GM12878 (cell line): ENCODE measurements around the gene SLC18A3. TPM values are rescaled to one million over a fixed set of nuclear protein-coding genes. Genes with fewer than 3 reads are reported as not detected.

Source experiments
- ATAC-seq: fragments of 200-7000 bp; cut with Tn5 transposase; 3 replicates; pipeline ENCODE4 v1.9.1; 2020; ENCODE audit warnings: mild to moderate bottlenecking, moderate library complexity
- BruUV-seq: library from RNA; stranded (reverse); fragments of 400-500 nt; replicated peaks from 2 replicates; lab custom pipeline; 2021; lab: Mats Ljungman, UMichigan
- CTCF ChIA-PET: fragments of 300-600 bp; sonication (Branson Sonifier 250); formaldehyde crosslinking; extraction: SDS; loops from one replicate; lab custom pipeline; 2021; ENCODE audit warnings: inconsistent platforms; lab: Yijun Ruan, JAX
- POLR2A ChIA-PET: fragments of 350-600 bp; formaldehyde crosslinking; extraction: SDS; loops from one replicate; lab custom pipeline; 2021; ENCODE audit warnings: inconsistent platforms; lab: Charles Lee
- RAD21 ChIA-PET: fragments of 300-600 bp; sonication (Branson Sonifier 250); formaldehyde crosslinking; loops from one replicate; lab custom pipeline; 2023; ENCODE audit warnings: antibody characterized with exemption; ENCODE audit not compliant: unreplicated experiment; lab: Charles Lee
- SMC1A ChIA-PET: fragments of 300-600 bp; sonication (Branson Sonifier 250); formaldehyde crosslinking; loops from one replicate; lab custom pipeline; 2023; ENCODE audit not compliant: unreplicated experiment, uncharacterized antibody; lab: Charles Lee
- DNase-seq: peaks from one replicate; pipeline ENCODE4 v3.0.0-alpha.2; 2011; ENCODE audit warnings: low read depth, low spot score
- FAIRE-seq: peaks from 3 replicates; lab custom pipeline; 2011; peaks lifted over from hg19 to GRCh38; lab: Jason Lieb, UNC
- H2AFZ ChIP-seq: 2 replicates; pipeline ENCODE4 v1.6.0; 2011; ENCODE audit warnings: low read depth, low read length, control low read depth; ENCODE audit not compliant: control insufficient read depth
- H3K27ac ChIP-seq: 2 replicates; pipeline ENCODE4 v1.5.1; 2011; ENCODE audit warnings: control low read depth; ENCODE audit not compliant: control insufficient read depth, insufficient read depth
- H3K27me3 ChIP-seq, 2 experiments: replicated peaks in 1 of 2; 2 replicates each; pipeline versions ENCODE4 v1.6.0 to v1.6.1; 2011; ENCODE audit warnings: low read length in 1 of 2; ENCODE audit not compliant: control insufficient read depth in 2 of 2, insufficient read depth in 2 of 2
- H3K36me3 ChIP-seq, 2 experiments: 2 replicates each; pipeline ENCODE4 v1.5.1; 2011; ENCODE audit warnings: low read length in 1 of 2; ENCODE audit not compliant: control insufficient read depth in 2 of 2, insufficient read depth in 2 of 2
- H3K4me1 ChIP-seq: 2 replicates; pipeline ENCODE4 v1.6.1; 2011; ENCODE audit warnings: mild to moderate bottlenecking, low read length, moderate library complexity, mixed read lengths; ENCODE audit not compliant: control insufficient read depth, insufficient read depth
- H3K4me2 ChIP-seq: 2 replicates; pipeline ENCODE4 v1.6.0; 2011; ENCODE audit warnings: control low read depth; ENCODE audit not compliant: control insufficient read depth, insufficient read depth
- H3K4me3 ChIP-seq: fragments of 200-600 bp; sonication (generic); 2 replicates; pipeline ENCODE4 v1.5.1; 2016
- H3K79me2 ChIP-seq: 2 replicates; pipeline ENCODE4 v1.6.0; 2011; ENCODE audit warnings: low read length; ENCODE audit not compliant: control insufficient read depth, insufficient read depth
- H3K9ac ChIP-seq: 2 replicates; pipeline ENCODE4 v1.8.0; 2011; ENCODE audit warnings: low read length, control low read depth, mixed read lengths; ENCODE audit not compliant: control insufficient read depth, insufficient read depth
- H3K9me3 ChIP-seq: replicated peaks from 3 replicates; pipeline ENCODE4 v1.5.1; 2011; ENCODE audit warnings: mild to moderate bottlenecking, low read length; ENCODE audit not compliant: control insufficient read depth, insufficient read depth
- H4K20me1 ChIP-seq: 2 replicates; pipeline ENCODE4 v1.6.0; 2011; ENCODE audit not compliant: control insufficient read depth, insufficient read depth
- ATF2 ChIP-seq: IDR thresholded peaks from 2 replicates; pipeline ENCODE4 v1.6.1; 2012; ENCODE audit warnings: low read length, inconsistent platforms
- BCL3 ChIP-seq: IDR thresholded peaks from 2 replicates; pipeline ENCODE4 v1.6.1; 2011; ENCODE audit warnings: borderline replicate concordance, low read depth, mild to moderate bottlenecking, moderate library complexity, low read length; ENCODE audit not compliant: insufficient read depth, poor library complexity, severe bottlenecking
- GABPA ChIP-seq: IDR thresholded peaks from 2 replicates; pipeline ENCODE4 v1.6.1; 2014; ENCODE audit warnings: antibody characterized with exemption, low read depth, mild to moderate bottlenecking, inconsistent platforms
- RAD21 ChIP-seq: IDR thresholded peaks from 2 replicates; pipeline ENCODE4 v1.6.1; 2011; ENCODE audit warnings: mild to moderate bottlenecking, low read depth, low read length, moderate library complexity; ENCODE audit not compliant: insufficient read depth
- SP1 ChIP-seq: IDR thresholded peaks from one replicate; pipeline ENCODE4 v1.6.1; 2011; ENCODE audit warnings: low read depth, low read length
- TARDBP ChIP-seq: IDR thresholded peaks from 2 replicates; pipeline ENCODE4 v1.6.1; 2016; ENCODE audit warnings: borderline replicate concordance
- ZSCAN29 ChIP-seq: fragments of 450-650 bp; IDR thresholded peaks from 2 replicates; pipeline ENCODE4 v1.6.1; 2017; ENCODE audit warnings: mild to moderate bottlenecking, moderate library complexity
- WGBS: methylation state at CpG from one replicate; pipeline ENCODE4 v1.1.6; 2016; ENCODE audit warnings: low lambda C conversion rate; ENCODE audit not compliant: insufficient replicate concordance, insufficient coverage; ENCODE audit errors: missing lambda C conversion rate; 5-methylcytosine and 5-hydroxymethylcytosine counted together
- in situ Hi-C: fragments of 300-500 bp; cut with MboI; formaldehyde crosslinking; loops from 9 replicates; pipeline ENCODE4 v1.14.3; 2018; ENCODE audit warnings: mixed read lengths
- intact Hi-C: fragments of 100-400 bp; cut with micrococcal nuclease; formaldehyde crosslinking; loops from one replicate; pipeline ENCODE4 v1.14.2; 2022; ENCODE audit not compliant: unreplicated experiment
- polyA plus RNA-seq, 11 experiments: library from polyadenylated mRNA; depleted of rRNA in 4 of 11; unstranded in 6 of 11; stranded (reverse) in 5 of 11; fragments of >200 nt; fragmentation: Nextera tagmentation in 4 of 11; fragmentation: Illumina TruSeq in 1 of 11; extraction: Ambion mirVana in 4 of 11; extraction: Trizol in 1 of 11; gene quantifications; 1 replicate in 1 of 11; 2 replicates in 10 of 11; pipeline versions ENCODE4 v1.2.1 to v1.2.3, GENCODE V29; 2011 to 2016; ENCODE audit warnings: inconsistent platforms in 2 of 11, missing spikeins in 2 of 11, low read depth in 1 of 11
- total RNA-seq, 4 experiments: library from RNA; depleted of rRNA in 3 of 4; stranded (reverse); fragments of >200 nt in 3 of 4; fragmentation: Illumina TruSeq in 1 of 4; extraction: Trizol in 1 of 4; gene quantifications; 2 replicates each; pipeline versions ENCODE4 v1.2.1 to v1.2.3, GENCODE V29; 2013 to 2021
- TF ChIP-seq, protein P1 (sequence below): IDR thresholded peaks from 2 replicates; pipeline ENCODE4 v1.6.1; 2011; ENCODE audit warnings: low read depth, mild to moderate bottlenecking, low read length, moderate library complexity, borderline replicate concordance; ENCODE audit errors: extremely low read depth

The SLC18A3 gene
- total and polyA plus RNA-seq, 10 of the 15 experiments (the other 5 are each of a cell fraction or from before 2014, with no cell fraction given), result not detected

DNA sequence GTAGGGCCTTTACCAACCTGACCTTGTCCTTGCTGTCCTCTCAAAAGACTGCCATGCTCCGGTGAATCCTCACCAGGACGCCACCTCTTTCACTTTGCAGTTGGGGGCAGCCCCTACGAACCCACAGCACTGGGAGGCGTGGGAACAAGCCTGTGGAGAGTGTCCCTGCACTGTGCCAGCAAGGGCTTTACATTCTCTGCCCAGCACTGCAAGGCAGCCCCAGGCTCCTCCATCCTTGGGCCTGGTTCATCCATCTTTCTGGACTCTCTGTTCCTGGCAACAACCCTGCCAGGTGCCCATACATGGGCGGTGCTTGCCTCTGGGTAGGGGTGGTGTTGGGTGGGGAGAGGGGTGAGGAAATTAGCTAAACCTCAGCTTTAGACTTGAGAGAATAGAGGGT, 5.1 kb downstream of the SLC18A3 start:
- 24% methylated on average over 5 of the region's 5 CpGs for WGBS
- SMC1A ChIA-PET, result no interaction called here
- no TSS peak for BruUV-seq
- Histone ChIP-seq H3K36me3 (no peaks in the 10 kb centered on the region), H4K20me1 (no peaks in the 10 kb centered on the region), H3K9me3 (peaks cover 4% of the 10 kb centered on the region; the same call in 1 of the 3 replicates), H2AFZ (no peak overlapping the region), H3K9ac (no peak overlapping the region), H3K79me2 (no peaks in the 10 kb centered on the region), H3K4me3 (no peak overlapping the region), H3K27me3 (peaks cover 17 to 22% of the 10 kb centered on the region in 2 experiments), H3K4me2 (no peak overlapping the region), H3K4me1 (no peaks in the 10 kb centered on the region), H3K27ac (no peak overlapping the region)
- CTCF ChIA-PET, result no interaction called here
- RAD21 ChIA-PET, result no interaction called here
- TF ChIP-seq, protein P1, sequence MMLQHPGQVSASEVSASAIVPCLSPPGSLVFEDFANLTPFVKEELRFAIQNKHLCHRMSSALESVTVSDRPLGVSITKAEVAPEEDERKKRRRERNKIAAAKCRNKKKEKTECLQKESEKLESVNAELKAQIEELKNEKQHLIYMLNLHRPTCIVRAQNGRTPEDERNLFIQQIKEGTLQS, result no peak
- TF ChIP-seq SP1 (no peak), RAD21 (no peak), BCL3 (no peak), GABPA (no peak), ZSCAN29 (no peak), ATF2 (no peak), TARDBP (no peak)
- DNase-seq (no peak), ATAC-seq (no peak; the same call in 2 of the 3 replicates), FAIRE-seq (no peak)
- intact Hi-C loops (no loop called here), in situ Hi-C loops (no loop called here)
- POLR2A ChIA-PET, result no interaction called here
